HL-60 (cell line): ENCODE data around the gene USP6.
"Not testable (repeated sequence)": the region's sequence is repeated elsewhere in the genome, so short reads cannot be mapped to it uniquely, and the experiment has no call there.

Source experiments
- DNase-seq, 2 experiments: peaks; one replicate each; pipeline ENCODE4 v3.0.0-alpha.2; 2010 to 2020; ENCODE audit warnings: low read depth in 1 of 2, low spot score in 1 of 2
- H3K27ac ChIP-seq: fragments of 250-450 bp; sonication (Bioruptor Pico); replicated peaks from 2 replicates; pipeline ENCODE4 v1.5.1; 2020; ENCODE audit warnings: mild to moderate bottlenecking, moderate library complexity
- H3K27me3 ChIP-seq: fragments of 250-450 bp; sonication (Bioruptor Pico); 2 replicates; pipeline ENCODE4 v1.5.1; 2021; ENCODE audit warnings: mild to moderate bottlenecking, moderate library complexity; ENCODE audit not compliant: insufficient read depth, poor library complexity, severe bottlenecking
- H3K4me3 ChIP-seq: replicated peaks from 2 replicates; pipeline ENCODE4 v1.5.1; 2011; ENCODE audit warnings: mild to moderate bottlenecking, control low read depth, low read length; ENCODE audit not compliant: insufficient read depth
- CTCF ChIP-seq: IDR thresholded peaks from one replicate; pipeline ENCODE4 v1.5.1; 2011; ENCODE audit warnings: low read length, control low read depth, inconsistent platforms; ENCODE audit not compliant: insufficient read depth
- GABPA ChIP-seq: IDR thresholded peaks from 2 replicates; pipeline ENCODE4 v1.6.1; 2012; ENCODE audit warnings: low read depth
- POLR2AphosphoS5 ChIP-seq: IDR thresholded peaks from 2 replicates; pipeline ENCODE4 v1.6.1; 2012; ENCODE audit warnings: low read depth
- REST ChIP-seq: IDR thresholded peaks from 2 replicates; pipeline ENCODE4 v1.6.1; 2012; ENCODE audit warnings: low read depth; ENCODE audit not compliant: insufficient replicate concordance
- SPI1 ChIP-seq: IDR thresholded peaks from 2 replicates; pipeline ENCODE4 v1.6.1; 2012; ENCODE audit warnings: low read depth, mild to moderate bottlenecking, borderline replicate concordance

Gene USP6

GRCh38 chr17:5130261-5130660 lies 14.4 kb downstream of the USP6 start:
- not testable (repeated sequence) for DNase-seq, H3K27ac ChIP-seq, H3K27me3 ChIP-seq, H3K4me3 ChIP-seq

- not testable (repeated sequence) for DNase-seq, H3K4me3 ChIP-seq, H3K27me3 ChIP-seq, H3K27ac ChIP-seq
Measured at GRCh38 chr17:5130687-5131086, 14.9 kb downstream of the USP6 start.

GRCh38 chr17:5131146-5131715 lies 15.4 kb downstream of the USP6 start:
- Histone ChIP-seq H3K27me3 (no peaks in the 10 kb centered on the region), H3K4me3 (no peak overlapping the region), H3K27ac (no peak overlapping the region)
- TF ChIP-seq GABPA, result no peak
- no peak for DNase-seq

GRCh38 chr17:5131799-5132502 lies 16.1 kb downstream of the USP6 start:
- DNase-seq, H3K4me3 ChIP-seq, H3K27me3 ChIP-seq, H3K27ac ChIP-seq: not testable (repeated sequence)

GRCh38 chr17:5132503-5133225 lies 16.8 kb downstream of the USP6 start:
- DNase-seq, H3K27ac ChIP-seq, H3K4me3 ChIP-seq, H3K27me3 ChIP-seq: not testable (repeated sequence)

- Histone ChIP-seq H3K27me3 (no peaks in the 10 kb centered on the region), H3K4me3 (no peak overlapping the region), H3K27ac (no peak overlapping the region)
- TF ChIP-seq POLR2AphosphoS5 (no peak), GABPA (no peak), REST (no peak), SPI1 (no peak), CTCF (no peak)
- DNase-seq, result no peak
Measured at GRCh38 chr17:5133311-5133710, 17.5 kb downstream of the USP6 start.

- H3K27ac ChIP-seq, H3K4me3 ChIP-seq, H3K27me3 ChIP-seq, DNase-seq: not testable (repeated sequence)
Measured at GRCh38 chr17:5133961-5134360, 18.1 kb downstream of the USP6 start.

GRCh38 chr17:5134571-5134970 lies 18.7 kb downstream of the USP6 start:
- not testable (repeated sequence) for H3K27ac ChIP-seq, H3K4me3 ChIP-seq, DNase-seq, H3K27me3 ChIP-seq

GRCh38 chr17:5135131-5135712 lies 19.4 kb downstream of the USP6 start:
- H3K27ac ChIP-seq, DNase-seq, H3K27me3 ChIP-seq: not testable (repeated sequence)

More at GRCh38 chr17:5135131-5135712, 19.4 kb downstream of the USP6 start:
- not testable (repeated sequence) for H3K4me3 ChIP-seq
